Aorta (tissue), 5 donors: ENCODE data around the gene FOXD4L6. TPM values are rescaled to one million over a fixed set of nuclear protein-coding genes. Genes with fewer than 3 reads are reported as not detected.
"Not testable (repeated sequence)": the region's sequence is repeated elsewhere in the genome, so short reads cannot be mapped to it uniquely, and the experiment has no call there.

Experiments
- ATAC-seq: fragments of 200-7000 bp; cut with Tn5 transposase; one replicate; pipeline ENCODE4 v1.9.1; 2022; ENCODE audit warnings: moderate library complexity; ENCODE audit not compliant: low FRiP score
- DNase-seq, 2 donors: peaks; one replicate each; pipeline ENCODE4 v3.0.0-alpha.2; 2020
- H3K27ac ChIP-seq, 2 donors: one replicate each; pipeline ENCODE4 v1.5.1; 2013; ENCODE audit warnings: low read length in 2 of 2, mild to moderate bottlenecking in 2 of 2, moderate library complexity in 2 of 2, control low read depth in 1 of 2, inconsistent platforms in 1 of 2, low read depth in 1 of 2
- H3K27me3 ChIP-seq, 2 donors: one replicate each; pipeline ENCODE4 v1.6.1; 2013; ENCODE audit warnings: control low read depth in 1 of 2, low read length in 1 of 2, mild to moderate bottlenecking in 1 of 2, moderate library complexity in 1 of 2; ENCODE audit not compliant: insufficient read depth in 2 of 2, control insufficient read depth in 1 of 2
- H3K36me3 ChIP-seq, 2 donors: one replicate each; pipeline ENCODE4 v1.6.1; 2013; ENCODE audit warnings: control low read depth in 1 of 2, low read length in 1 of 2, mild to moderate bottlenecking in 1 of 2; ENCODE audit not compliant: insufficient read depth in 2 of 2, control insufficient read depth in 1 of 2
- H3K4me1 ChIP-seq, 2 donors: one replicate each; pipeline ENCODE4 v1.6.1; 2013; ENCODE audit warnings: low read length in 2 of 2, control low read depth in 1 of 2, mild to moderate bottlenecking in 1 of 2, moderate library complexity in 1 of 2; ENCODE audit not compliant: insufficient read depth in 2 of 2, control insufficient read depth in 1 of 2
- H3K4me3 ChIP-seq, 2 donors: one replicate each; pipeline ENCODE4 v1.5.1; 2013; ENCODE audit warnings: low read length in 2 of 2, control low read depth in 1 of 2, mild to moderate bottlenecking in 1 of 2
- H3K9me3 ChIP-seq: one replicate; pipeline ENCODE4 v1.6.1; 2013; ENCODE audit warnings: mild to moderate bottlenecking, low read length; ENCODE audit not compliant: control insufficient read depth
- WGBS, 2 donors: extraction: QIAGEN DNeasy Blood & Tissue Kit; methylation state at CpG; one replicate each; pipeline ENCODE4 v1.1.7; 2013; 5-methylcytosine and 5-hydroxymethylcytosine counted together
- intact Hi-C, 2 donors: fragments of 100-400 bp; cut with DNase I; formaldehyde crosslinking; loops; one replicate each; pipeline versions ENCODE4 v1.14.2 to v1.15.0; 2022
- long read RNA-seq, 2 donors: library from polyadenylated mRNA; unstranded; transcript quantifications; one replicate each; pipeline ENCODE4 v2.0.0, GENCODE V29; 2020 to 2021
- polyA plus RNA-seq, 2 donors: library from polyadenylated mRNA; stranded (reverse); fragments of 200-250 nt; gene quantifications; one replicate each; pipeline ENCODE4 v1.2.3, GENCODE V29; 2013
- total RNA-seq, 2 donors: library from RNA; stranded (reverse); fragmentation: NEBNext Ultra II Directional; extraction: Animal tissue kit (Norgen Biotek cat#: 25700); gene quantifications; one replicate each; pipeline ENCODE4 v1.2.1, GENCODE V29; 2021
- donor health status: healthy with polysubstance abuse.
- donor health status: Bipolar disorder and iron deficiency.
- donor health status: DM: no; HTN: no; CAD: no.
- donor health status: DM: no; HTN: no; CAD: no.
- donor health status: DM: yes; HTN: yes; CAD: no.

The FOXD4L6 gene
- total RNA-seq = not detected
- polyA plus RNA-seq = not detected
- long read RNA-seq, donor 1 = 0 reads
- long read RNA-seq, donor 2 = 0 reads

GRCh38 chr9:41128581-41128980, at the start of gene FOXD4L6:
Gene FOXD4L6 (minus strand): TSS chr9:41128681. CDS start chr9:41128383, 298 bp downstream.
- H3K27me3 ChIP-seq, H3K36me3 ChIP-seq, DNase-seq, intact Hi-C loops, H3K4me3 ChIP-seq, H3K4me1 ChIP-seq, H3K9me3 ChIP-seq, ATAC-seq, H3K27ac ChIP-seq: not testable (repeated sequence)
- WGBS, 2 donors = 100% methylated on average over 1 of the region's 15 CpGs; no CpG with 5 or more reads in 1 of the 2 donors

- WGBS, 2 donors = 50 to 58% methylated on average over 1 to 2 of the region's 4 CpGs
Measured at GRCh38 chr9:41174994-41175393, 46.5 kb upstream of the FOXD4L6 start.

GRCh38 chr9:41150116-41150515, 21.6 kb upstream of the FOXD4L6 start:
- not testable (repeated sequence) for DNase-seq

More at GRCh38 chr9:41174994-41175393, 46.5 kb upstream of the FOXD4L6 start:
- intact Hi-C loops, H3K9me3 ChIP-seq, H3K4me1 ChIP-seq, H3K27me3 ChIP-seq, DNase-seq, H3K36me3 ChIP-seq, H3K4me3 ChIP-seq, H3K27ac ChIP-seq, ATAC-seq: not testable (repeated sequence)

GRCh38 chr9:41141878-41142277, 13.4 kb upstream of the FOXD4L6 start:
- 96 to 98% methylated on average over 2 of the region's 2 CpGs for WGBS, 2 donors
- H3K27me3 ChIP-seq, H3K9me3 ChIP-seq, ATAC-seq, H3K27ac ChIP-seq, H3K36me3 ChIP-seq, H3K4me1 ChIP-seq, intact Hi-C loops, H3K4me3 ChIP-seq, DNase-seq: not testable (repeated sequence)

More at GRCh38 chr9:41150116-41150515, 21.6 kb upstream of the FOXD4L6 start:
- H3K4me3 ChIP-seq, H3K4me1 ChIP-seq, H3K27me3 ChIP-seq, intact Hi-C loops, H3K36me3 ChIP-seq, H3K27ac ChIP-seq, H3K9me3 ChIP-seq, ATAC-seq: not testable (repeated sequence)
- WGBS, 2 donors = 90 to 96% methylated on average over 8 to 15 of the region's 18 CpGs

GRCh38 chr9:41126746-41127446, 1.6 kb downstream of the FOXD4L6 start:
- H3K4me1 ChIP-seq, H3K9me3 ChIP-seq, H3K36me3 ChIP-seq, ATAC-seq, H3K27ac ChIP-seq, H3K4me3 ChIP-seq, H3K27me3 ChIP-seq, intact Hi-C loops, DNase-seq: not testable (repeated sequence)
- WGBS, 2 donors = 3 to 15% methylated on average over 9 to 15 of the region's 45 CpGs

- H3K4me3 ChIP-seq, H3K4me1 ChIP-seq, H3K27me3 ChIP-seq, ATAC-seq, intact Hi-C loops, DNase-seq, H3K9me3 ChIP-seq, H3K36me3 ChIP-seq, H3K27ac ChIP-seq: not testable (repeated sequence)
- WGBS, 2 donors = 30 to 32% methylated on average over 3 of the region's 3 CpGs
Measured at GRCh38 chr9:41125936-41126335, 2.5 kb downstream of the FOXD4L6 start.

- H3K27me3 ChIP-seq, H3K36me3 ChIP-seq, H3K4me3 ChIP-seq, H3K27ac ChIP-seq, H3K9me3 ChIP-seq, intact Hi-C loops, DNase-seq, H3K4me1 ChIP-seq: not testable (repeated sequence)
- no CpG with 5 or more reads among the region's 21 CpGs for WGBS, 2 donors
- ATAC-seq = peak; percentile 44
Measured at GRCh38 chr9:41125109-41125658, 3.3 kb downstream of the FOXD4L6 start.

GRCh38 chr9:41124250-41125108, 4.0 kb downstream of the FOXD4L6 start:
- H3K4me1 ChIP-seq, H3K4me3 ChIP-seq, DNase-seq, H3K27me3 ChIP-seq, H3K27ac ChIP-seq, intact Hi-C loops, H3K36me3 ChIP-seq, H3K9me3 ChIP-seq: not testable (repeated sequence)
- WGBS, 2 donors = 24 to 28% methylated on average over 34 to 35 of the region's 52 CpGs
- peak; percentile 72 for ATAC-seq
